ENCODE measurements around the gene MAP6.

Gene MAP6

DNA sequence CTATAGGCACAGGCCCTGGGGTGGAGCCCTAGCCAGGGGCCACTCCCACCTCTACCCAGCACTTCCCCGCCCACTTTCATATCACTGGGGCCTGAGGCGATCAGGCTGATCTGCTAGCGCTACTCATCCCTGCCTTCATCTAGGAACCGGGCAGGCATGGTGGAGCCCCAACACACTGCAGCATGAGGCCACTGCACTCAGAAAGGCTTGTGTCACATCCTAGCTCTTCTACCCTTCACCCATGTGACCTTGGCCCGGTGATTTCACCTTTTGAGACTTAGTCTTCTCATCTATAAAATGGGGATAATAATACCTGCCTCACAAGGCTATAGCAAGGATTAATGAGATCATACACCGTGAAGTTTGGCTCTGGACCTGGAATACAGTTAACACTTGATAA is 125.0 kb downstream of the MAP6 start:
- no peak for DNase-seq

DNA sequence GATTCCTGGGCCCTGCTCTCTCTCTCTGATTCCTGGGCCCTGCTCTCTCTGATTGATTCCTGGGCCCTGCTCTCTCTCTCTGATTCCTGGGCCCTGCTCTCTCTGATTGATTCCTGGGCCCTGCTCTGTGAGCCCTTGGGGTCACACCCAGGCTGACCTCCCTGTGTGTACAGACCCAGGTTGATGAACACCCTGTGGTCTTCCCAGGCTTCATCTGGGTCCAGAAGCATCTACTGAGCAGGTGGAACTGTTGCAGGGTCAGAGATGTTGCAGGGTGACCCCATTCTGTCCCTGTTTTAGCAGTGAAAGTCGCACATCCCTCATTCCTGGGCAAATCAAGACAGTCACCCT is 126.8 kb downstream of the MAP6 start:
- DNase-seq = no peak

DNA sequence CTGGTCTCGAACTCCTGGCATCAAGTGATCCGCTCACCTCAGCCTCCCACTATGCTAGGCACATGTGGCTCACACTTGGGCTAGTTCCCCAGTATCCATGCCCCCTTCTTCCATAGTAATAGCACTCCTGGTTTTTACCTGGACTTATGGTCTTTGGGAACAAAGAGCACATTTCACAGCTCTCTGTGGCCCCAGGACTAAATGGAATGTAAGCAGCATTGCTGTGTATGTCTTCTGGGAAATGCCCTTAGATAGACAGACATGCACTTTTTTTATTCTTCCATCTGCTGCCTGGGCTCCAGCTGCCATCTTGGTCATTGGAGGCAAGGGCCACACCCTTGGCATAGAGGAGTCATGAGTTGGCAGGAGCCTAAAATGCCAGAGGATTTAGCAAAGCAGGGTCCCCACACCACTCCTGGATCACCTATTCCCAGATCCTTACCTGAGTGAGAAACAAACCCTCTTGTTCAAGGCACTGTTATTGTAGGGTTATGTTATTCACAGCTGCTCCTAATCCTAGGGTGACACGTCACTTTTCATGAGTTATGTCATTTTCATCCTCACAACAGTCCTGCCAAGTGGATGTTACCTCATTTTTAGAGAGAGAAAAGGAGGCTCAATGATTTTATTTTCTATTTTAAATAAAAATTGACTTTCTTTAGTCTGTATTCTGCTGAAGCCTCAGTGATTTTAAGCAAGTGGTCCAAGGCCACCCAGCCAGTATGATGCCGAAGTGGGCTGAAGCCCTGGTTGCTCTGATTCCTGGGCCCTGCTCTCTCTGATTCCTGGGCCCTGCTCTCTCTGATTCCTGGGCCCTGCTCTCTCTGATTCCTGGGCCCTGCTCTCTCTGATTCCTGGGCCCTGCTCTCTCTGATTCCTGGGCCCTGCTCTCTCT is 127.4 kb downstream of the MAP6 start:
- no peak for DNase-seq

DNA sequence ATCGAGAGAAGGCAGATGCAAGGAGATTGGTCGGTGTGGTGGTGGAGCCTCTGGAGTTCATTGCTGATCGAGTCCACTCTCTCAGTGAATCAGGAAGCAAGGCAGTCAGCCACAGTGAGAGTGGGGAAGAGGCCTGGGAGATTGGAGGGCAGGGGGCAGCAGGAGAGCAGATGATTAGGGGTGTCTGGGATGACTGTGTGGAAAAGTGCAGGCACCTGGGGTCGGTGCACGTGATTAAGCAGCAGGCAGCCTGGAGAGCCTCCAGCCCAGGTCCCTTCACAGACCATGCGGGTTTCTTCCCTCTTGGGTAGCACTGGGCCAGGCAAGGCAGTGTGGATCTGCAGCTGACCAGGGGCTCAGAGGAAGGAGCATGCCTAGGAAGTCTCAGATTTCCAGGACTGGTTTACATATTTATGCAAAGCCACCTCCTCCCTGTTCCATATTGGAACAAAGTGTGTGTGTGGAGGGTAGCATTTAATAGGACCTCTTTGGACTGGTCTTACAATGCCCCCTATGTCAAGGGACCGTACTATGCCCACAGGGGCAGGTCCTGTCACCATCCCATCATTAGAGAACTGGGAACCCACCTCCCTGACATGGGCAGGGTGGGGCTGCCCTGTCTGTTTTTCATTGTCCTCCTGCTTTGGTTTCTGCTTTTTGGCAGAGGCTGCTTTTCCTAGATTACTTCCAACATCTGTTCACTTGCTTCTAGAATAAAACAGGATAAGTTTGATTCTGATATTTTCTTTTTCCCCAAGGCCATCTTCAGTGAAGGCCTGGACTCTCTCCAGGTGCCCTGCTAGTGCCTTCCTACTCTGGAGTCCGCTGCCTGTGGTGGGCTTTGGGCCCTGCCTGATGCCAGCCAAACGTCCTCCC is 129.1 kb downstream of the MAP6 start:
- DNase-seq = no peak

DNA sequence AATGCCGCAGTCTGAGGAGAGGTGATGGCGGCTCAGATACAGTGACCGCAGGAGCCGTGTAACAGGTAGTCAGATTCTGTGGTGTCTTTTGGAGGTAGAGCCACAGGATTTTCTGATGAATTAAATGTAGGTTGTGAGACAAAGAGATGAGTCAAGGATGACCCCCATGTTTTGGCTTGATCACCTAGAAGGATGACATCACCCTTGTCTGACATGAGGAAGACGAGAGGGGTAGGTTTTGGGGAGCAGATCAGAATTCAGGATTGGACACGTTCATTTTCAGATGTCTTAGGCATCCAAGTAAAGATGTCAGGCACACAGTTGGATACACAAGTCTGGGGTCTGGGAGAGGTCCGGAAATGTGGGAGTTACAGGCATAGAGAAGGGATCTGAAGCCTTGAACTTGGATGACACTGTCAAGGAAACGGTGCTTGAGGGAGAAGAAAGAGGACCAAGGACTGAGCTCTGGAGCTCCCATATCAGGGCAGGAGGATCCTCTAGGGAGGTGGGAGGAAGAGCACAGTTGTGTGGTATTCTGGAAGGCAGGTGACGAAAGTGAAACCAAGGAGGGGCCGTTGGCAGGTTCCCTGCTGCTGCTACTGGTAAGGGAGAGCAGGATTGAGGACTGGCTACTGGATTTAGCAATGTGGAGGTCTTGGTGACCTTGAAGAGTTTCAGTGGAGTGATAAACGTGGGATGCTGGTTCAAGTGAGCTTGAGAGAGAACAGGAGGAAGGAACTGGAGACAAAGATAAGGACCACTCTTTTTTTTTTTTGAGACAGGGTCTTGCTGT is 130.5 kb downstream of the MAP6 start:
- DNase-seq = no peak

DNA sequence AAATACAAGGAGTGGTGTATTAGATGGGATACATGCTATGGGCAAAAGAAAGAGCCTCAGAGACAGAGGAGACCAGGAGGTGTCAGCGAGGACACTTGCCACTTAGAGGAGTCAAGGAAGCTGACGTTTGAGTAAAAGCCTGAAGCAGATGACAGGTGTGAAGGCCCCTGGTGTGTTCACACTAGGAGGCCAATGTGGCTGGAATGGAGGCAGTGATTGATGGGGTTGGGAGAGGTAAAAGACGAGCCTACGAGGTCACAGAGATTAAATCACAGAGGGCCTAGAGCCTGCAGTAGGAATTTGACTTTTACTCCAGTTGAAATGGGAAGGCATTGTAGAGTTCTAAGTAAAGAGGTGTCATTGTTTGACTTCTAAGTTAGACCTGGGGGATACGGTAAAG is 131.1 kb downstream of the MAP6 start:
- no peak for DNase-seq
